Endothelial cell of umbilical vein (primary cell): ENCODE results near the gene GRM2. TPM values are rescaled to one million over a fixed set of nuclear protein-coding genes. Genes with fewer than 3 reads are reported as not detected.

ENCODE experiments used
- BruUV-seq: library from RNA; stranded (reverse); fragments of 400-500 nt; replicated peaks from 2 replicates; lab custom pipeline; 2021; lab: Mats Ljungman, UMichigan
- CTCF ChIA-PET: fragments of 300-600, 350-600 bp; sonication (Branson Sonifier 250); formaldehyde crosslinking; loops from one replicate; lab custom pipeline; 2021; ENCODE audit warnings: antibody characterized with exemption, inconsistent platforms; lab: Charles Lee
- POLR2A ChIA-PET: fragments of 300-600, 350-600 bp; sonication (Branson Sonifier 250); formaldehyde crosslinking; loops from one replicate; lab custom pipeline; 2021; ENCODE audit warnings: antibody characterized with exemption, inconsistent platforms; lab: Charles Lee
- DNase-seq: peaks from one replicate; pipeline ENCODE4 v3.0.0-alpha.2; 2011; ENCODE audit warnings: low read depth, low spot score
- FAIRE-seq: peaks from 2 replicates; lab custom pipeline; 2011; peaks lifted over from hg19 to GRCh38; lab: Jason Lieb, UNC
- H2AFZ ChIP-seq: 2 replicates; pipeline ENCODE4 v1.6.0; 2012; ENCODE audit warnings: low read depth, low read length, control low read depth, inconsistent platforms
- H3K27ac ChIP-seq: 2 replicates; pipeline ENCODE4 v1.5.1; 2011; ENCODE audit warnings: low read depth, mild to moderate bottlenecking, control low read depth, low read length, moderate library complexity; ENCODE audit not compliant: insufficient read depth
- H3K27me3 ChIP-seq, 2 experiments: 2 replicates each; pipeline versions ENCODE4 v1.6.0 to v1.6.1; 2011; ENCODE audit warnings: low read length in 2 of 2, mixed read lengths in 1 of 2; ENCODE audit not compliant: control insufficient read depth in 2 of 2, insufficient read depth in 2 of 2
- H3K36me3 ChIP-seq, 2 experiments: 2 replicates in 1 of 2; 3 replicates in 1 of 2; pipeline ENCODE4 v1.5.1; 2011; ENCODE audit warnings: low read length in 2 of 2, mild to moderate bottlenecking in 1 of 2, moderate library complexity in 1 of 2; ENCODE audit not compliant: control insufficient read depth in 2 of 2, insufficient read depth in 2 of 2; ENCODE audit errors: extremely low read depth in 1 of 2
- H3K4me1 ChIP-seq: 3 replicates; pipeline ENCODE4 v1.5.1; 2011; ENCODE audit warnings: mild to moderate bottlenecking, low read length; ENCODE audit not compliant: control insufficient read depth, insufficient read depth; ENCODE audit errors: extremely low read depth
- H3K4me2 ChIP-seq: 2 replicates; pipeline ENCODE4 v1.6.1; 2011; ENCODE audit warnings: low read length, control low read depth, mixed read lengths; ENCODE audit not compliant: insufficient read depth
- H3K4me3 ChIP-seq, 3 experiments: fragments of 200-600 bp in 1 of 3; sonication (generic), shearing (Covaris generic) in 1 of 3; replicated peaks in 1 of 3; 2 replicates each; pipeline ENCODE4 v1.5.1; 2011 to 2016; ENCODE audit warnings: control low read depth in 3 of 3, low read length in 3 of 3, mild to moderate bottlenecking in 2 of 3, inconsistent platforms in 1 of 3, low read depth in 1 of 3, moderate library complexity in 1 of 3; ENCODE audit not compliant: insufficient read depth in 1 of 3
- H3K79me2 ChIP-seq: 2 replicates; pipeline ENCODE4 v1.6.0; 2012; ENCODE audit warnings: low read length, inconsistent platforms; ENCODE audit not compliant: control insufficient read depth, insufficient read depth
- H3K9ac ChIP-seq: replicated peaks from 2 replicates; pipeline ENCODE3; 2011; ENCODE audit warnings: low read length, control low read depth; ENCODE audit not compliant: insufficient read depth; ENCODE audit errors: extremely low read depth
- H3K9me1 ChIP-seq: replicated peaks from 3 replicates; pipeline ENCODE4 v1.6.0; 2011; ENCODE audit warnings: mild to moderate bottlenecking, low read length; ENCODE audit not compliant: control insufficient read depth, insufficient read depth; ENCODE audit errors: extremely low read depth
- H3K9me3 ChIP-seq: replicated peaks from 2 replicates; pipeline ENCODE4 v1.5.1; 2012; ENCODE audit warnings: low read length, inconsistent platforms; ENCODE audit not compliant: control insufficient read depth, insufficient read depth
- H4K20me1 ChIP-seq: replicated peaks from 2 replicates; pipeline ENCODE3; 2011; ENCODE audit warnings: mild to moderate bottlenecking, low read length; ENCODE audit not compliant: control insufficient read depth, insufficient read depth; ENCODE audit errors: extremely low read depth
- CTCF ChIP-seq, 2 donors: IDR thresholded peaks; 1 replicate in 1 of 2; 2 replicates in 1 of 2; pipeline ENCODE4 v1.5.1; 2011; ENCODE audit warnings: low read length in 2 of 2, mild to moderate bottlenecking in 2 of 2, moderate library complexity in 2 of 2, control low read depth in 1 of 2, inconsistent platforms in 1 of 2, low read depth in 1 of 2; ENCODE audit not compliant: insufficient read depth in 1 of 2; ENCODE audit errors: extremely low read depth in 1 of 2
- EZH2 ChIP-seq: IDR thresholded peaks from 2 replicates; pipeline ENCODE4 v1.6.1; 2012; ENCODE audit warnings: borderline replicate concordance, low read depth, mild to moderate bottlenecking, moderate library complexity, low read length, inconsistent platforms; ENCODE audit not compliant: severe bottlenecking
- FOS ChIP-seq: IDR thresholded peaks from 2 replicates; pipeline ENCODE4 v1.6.1; 2011; ENCODE audit warnings: mild to moderate bottlenecking, low read length, moderate library complexity, borderline replicate concordance; ENCODE audit not compliant: insufficient read depth
- GATA2 ChIP-seq: IDR thresholded peaks from 2 replicates; pipeline ENCODE4 v1.7.0; 2011; ENCODE audit warnings: low read depth, mild to moderate bottlenecking, moderate library complexity, mixed read lengths, low read length; ENCODE audit not compliant: insufficient read length, insufficient read depth
- JUN ChIP-seq: IDR thresholded peaks from 2 replicates; pipeline ENCODE4 v1.6.1; 2011; ENCODE audit warnings: borderline replicate concordance, low read depth; ENCODE audit not compliant: insufficient read length, insufficient read depth
- MAX ChIP-seq: IDR thresholded peaks from 2 replicates; pipeline ENCODE4 v1.6.1; 2011; ENCODE audit not compliant: insufficient read depth, insufficient read length
- MYC ChIP-seq: IDR thresholded peaks from one replicate; pipeline ENCODE4 v1.6.1; 2011; ENCODE audit warnings: mild to moderate bottlenecking, low read depth, low read length
- POLR2A ChIP-seq: IDR thresholded peaks from 2 replicates; pipeline ENCODE4 v1.6.1; 2012; ENCODE audit warnings: low read depth, mild to moderate bottlenecking, control low read depth, low read length
- POLR2AphosphoS5 ChIP-seq: IDR thresholded peaks from 2 replicates; pipeline ENCODE4 v1.6.1; 2012; ENCODE audit warnings: low read depth, mild to moderate bottlenecking, control low read depth, low read length, moderate library complexity; ENCODE audit not compliant: insufficient read depth
- dilution Hi-C: fragments of 300-500 bp; cut with MboI; formaldehyde crosslinking; loops from one replicate; pipeline ENCODE4 v1.15.0; 2019; ENCODE audit warnings: low sequenced_read_pairs; ENCODE audit not compliant: extremely low pct_ligation_motif_present
- intact Hi-C: fragments of 100-400 bp; cut with micrococcal nuclease; formaldehyde crosslinking; loops from one replicate; pipeline ENCODE4 v1.10.0; 2022
- polyA plus RNA-seq, 4 experiments: library from polyadenylated mRNA; depleted of rRNA in 3 of 4; stranded (reverse) in 3 of 4; unstranded in 1 of 4; fragments of >200 nt; gene quantifications; 2 replicates each; pipeline versions ENCODE4 v1.2.1 to v1.2.3, GENCODE V29; 2011 to 2012; ENCODE audit warnings: missing spikeins in 1 of 4
- total RNA-seq: library from RNA; stranded (reverse); gene quantifications from 2 replicates; pipeline ENCODE4 v1.2.3, GENCODE V29; 2021

The GRM2 gene
- total and polyA plus RNA-seq, 2 donors (not counting 3 experiments of a cell fraction or from before 2014, with no cell fraction given): 0.10 to 0.51 TPM

GRCh38 chr3:51704511-51704950 lies 2.3 kb upstream of the GRM2 start:
- dilution Hi-C loops: no loop called here
- Histone ChIP-seq H3K9ac (no peak overlapping the region), H3K36me3 (peaks cover 0 to 9% of the 10 kb centered on the region in 2 experiments), H3K4me2 (no peak overlapping the region), H3K4me3 (no peak overlapping the region), H3K9me1 (no peaks in the 10 kb centered on the region), H3K4me1 (peaks cover 3% of the 10 kb centered on the region), H4K20me1 (no peaks in the 10 kb centered on the region), H3K79me2 (no peaks in the 10 kb centered on the region), H3K27me3 (peaks cover 2 to 10% of the 10 kb centered on the region in 2 experiments), H3K9me3 (no peaks in the 10 kb centered on the region), H2AFZ (no peak overlapping the region), H3K27ac (no peak overlapping the region)
- no peak for DNase-seq
- POLR2A ChIA-PET: no interaction called here
- TF ChIP-seq FOS (no peak), MAX (no peak), JUN (no peak), POLR2AphosphoS5 (no peak), CTCF (IDR thresholded peaks at IDR 0.05; ENCODE audit: extremely low read depth in 1 of 2, insufficient read depth in 1 of 2, low read depth in 1 of 2, low read length in 2 of 2) (no peak), POLR2A (no peak), EZH2 (no peak), MYC (no peak), GATA2 (no peak)
- intact Hi-C loops: no loop called here
- BruUV-seq: no TSS peak
- CTCF ChIA-PET: interaction anchor here (1.0 to 1.2 kb wide), 3 partner anchors 10 to 22 kb away, joined by 3 to 6 read pairs (median 3); no protein-coding TSS in a partner anchor
- no peak for FAIRE-seq
